OCI-LY3 (cell line): ENCODE results near the gene MEI4.

Source experiments
- H2AFZ ChIP-seq: fragments of 200-600, 300-600 bp; shearing (Covaris generic); 2 replicates; pipeline ENCODE4 v1.6.0; 2014; ENCODE audit warnings: antibody characterized with exemption, low read depth, low read length
- H3K27ac ChIP-seq: fragments of 200-600, 300-600 bp; sonication (generic); 2 replicates; pipeline ENCODE4 v1.5.1; 2014; ENCODE audit warnings: mild to moderate bottlenecking, low read length, moderate library complexity, mixed read lengths
- H3K27me3 ChIP-seq: fragments of 200-600, 300-600 bp; sonication (generic); 2 replicates; pipeline ENCODE4 v1.6.1; 2014; ENCODE audit warnings: low read depth, low read length, mixed read lengths
- H3K36me3 ChIP-seq: fragments of 200-600, 300-600 bp; sonication (generic); replicated peaks from 2 replicates; pipeline ENCODE3; 2014; ENCODE audit warnings: low read depth, low read length, mixed read lengths
- H3K4me1 ChIP-seq: fragments of 300-600, 200-600 bp; sonication (generic); 2 replicates; pipeline ENCODE4 v1.6.1; 2014; ENCODE audit warnings: low read length, mixed read lengths
- H3K4me2 ChIP-seq: fragments of 200-600, 300-600 bp; sonication (generic); 2 replicates; pipeline ENCODE4 v1.6.1; 2014; ENCODE audit warnings: low read length, mixed read lengths
- H3K4me3 ChIP-seq: fragments of 300-600, 200-600 bp; sonication (generic); 2 replicates; pipeline ENCODE4 v1.5.1; 2014; ENCODE audit warnings: antibody characterized with exemption, mild to moderate bottlenecking, low read length, moderate library complexity
- H3K79me2 ChIP-seq: fragments of 300-600, 200-600 bp; shearing (Covaris generic); 2 replicates; pipeline ENCODE4 v1.6.1; 2014; ENCODE audit warnings: mild to moderate bottlenecking, low read length, mixed read lengths
- H3K9ac ChIP-seq: fragments of 300-600, 200-600 bp; shearing (Covaris generic); 2 replicates; pipeline ENCODE4 v1.6.0; 2014; ENCODE audit warnings: mild to moderate bottlenecking, low read length, moderate library complexity
- H3K9me3 ChIP-seq: fragments of 200-600, 300-600 bp; shearing (Covaris generic); 2 replicates; pipeline ENCODE4 v1.6.1; 2014; ENCODE audit warnings: low read length, mixed read lengths; ENCODE audit not compliant: insufficient read depth
- H4K20me1 ChIP-seq: fragments of 200-600, 300-600 bp; sonication (generic); 2 replicates; pipeline ENCODE4 v1.6.1; 2016; ENCODE audit warnings: low read length, mixed read lengths; ENCODE audit not compliant: insufficient read depth
- CTCF ChIP-seq: fragments of 200-600, 300-600 bp; sonication (generic); IDR thresholded peaks from 2 replicates; pipeline ENCODE4 v1.5.1; 2014; ENCODE audit warnings: antibody characterized with exemption, low read length, low read depth
- EZH2phosphoT487 ChIP-seq: fragments of 200-600 bp; shearing (Covaris generic); IDR thresholded peaks from 2 replicates; pipeline ENCODE4 v1.6.1; 2018; ENCODE audit warnings: antibody characterized with exemption, mixed run types, low read depth

MEI4 gene

GRCh38 chr6:77814119-77814518 lies 161.3 kb downstream of the MEI4 start:
- H3K4me2 ChIP-seq: no peak overlapping the region
- H2AFZ ChIP-seq: no peak overlapping the region
- TF ChIP-seq EZH2phosphoT487: no peak
- no peak for TF ChIP-seq CTCF
- no peaks in the 10 kb centered on the region for H4K20me1 ChIP-seq
- H3K36me3 ChIP-seq: no peaks in the 10 kb centered on the region
- no peak overlapping the region for H3K27ac ChIP-seq
- H3K79me2 ChIP-seq: no peaks in the 10 kb centered on the region
- no peaks in the 10 kb centered on the region for H3K9me3 ChIP-seq
- H3K4me3 ChIP-seq: no peak overlapping the region
- H3K9ac ChIP-seq: no peak overlapping the region
- no peaks in the 10 kb centered on the region for H3K27me3 ChIP-seq
- no peaks in the 10 kb centered on the region for H3K4me1 ChIP-seq

- Histone ChIP-seq H3K4me3 (no peak overlapping the region), H3K9me3 (no peaks in the 10 kb centered on the region), H3K9ac (no peak overlapping the region), H3K36me3 (no peaks in the 10 kb centered on the region), H3K4me2 (no peak overlapping the region), H4K20me1 (no peaks in the 10 kb centered on the region), H3K27me3 (no peaks in the 10 kb centered on the region), H3K27ac (no peak overlapping the region), H2AFZ (no peak overlapping the region), H3K4me1 (peaks cover 8% of the 10 kb centered on the region), H3K79me2 (no peaks in the 10 kb centered on the region)
- TF ChIP-seq CTCF (no peak), EZH2phosphoT487 (no peak)
These were observed 162.7 kb downstream of the MEI4 start for GRCh38 chr6:77815531-77815930.

- H3K4me3 ChIP-seq: no peak overlapping the region
- H2AFZ ChIP-seq: no peak overlapping the region
- TF ChIP-seq CTCF (no peak), EZH2phosphoT487 (no peak)
These were observed 164.0 kb downstream of the MEI4 start for GRCh38 chr6:77816766-77817270.

GRCh38 chr6:77822265-77822664 lies 169.4 kb downstream of the MEI4 start:
- TF ChIP-seq EZH2phosphoT487 (no peak), CTCF (no peak)
- H3K9me3 ChIP-seq: no peaks in the 10 kb centered on the region
- H3K27me3 ChIP-seq: no peaks in the 10 kb centered on the region
- peak overlapping the region; percentile 44 for H3K27ac ChIP-seq
- H2AFZ ChIP-seq: 0 out of 2 replicates have a peak overlapping the region, but pooled peaks have one; percentile 28
- H3K79me2 ChIP-seq: no peaks in the 10 kb centered on the region
- no peaks in the 10 kb centered on the region for H4K20me1 ChIP-seq
- 0 out of 2 replicates have a peak overlapping the region, but pooled peaks have one; percentile 5 for H3K9ac ChIP-seq
- peak overlapping the region; percentile 58 for H3K4me2 ChIP-seq
- no peaks in the 10 kb centered on the region for H3K36me3 ChIP-seq
- H3K4me1 ChIP-seq: peaks cover 58% of the 10 kb centered on the region
- H3K4me3 ChIP-seq: peak overlapping the region; percentile 29

More at GRCh38 chr6:77816766-77817270, 164.0 kb downstream of the MEI4 start:
- H3K9me3 ChIP-seq: no peaks in the 10 kb centered on the region
- H3K27me3 ChIP-seq: no peaks in the 10 kb centered on the region
- no peak overlapping the region for H3K27ac ChIP-seq
- H3K9ac ChIP-seq: no peak overlapping the region
- H3K36me3 ChIP-seq: no peaks in the 10 kb centered on the region
- no peak overlapping the region for H3K4me2 ChIP-seq
- H4K20me1 ChIP-seq: no peaks in the 10 kb centered on the region
- no peaks in the 10 kb centered on the region for H3K79me2 ChIP-seq
- peaks cover 21% of the 10 kb centered on the region for H3K4me1 ChIP-seq
